Hair follicle dermal papilla cell (primary cell): ENCODE data around the gene CYSLTR1. TPM values are rescaled to one million over a fixed set of nuclear protein-coding genes. Genes with fewer than 3 reads are reported as not detected.

ENCODE experiments used
- total RNA-seq: library from RNA; depleted of rRNA; stranded (reverse); fragments of >200 nt; gene quantifications from 2 replicates; pipeline ENCODE4 v1.2.3, GENCODE V29; 2012

The CYSLTR1 gene, protein sequence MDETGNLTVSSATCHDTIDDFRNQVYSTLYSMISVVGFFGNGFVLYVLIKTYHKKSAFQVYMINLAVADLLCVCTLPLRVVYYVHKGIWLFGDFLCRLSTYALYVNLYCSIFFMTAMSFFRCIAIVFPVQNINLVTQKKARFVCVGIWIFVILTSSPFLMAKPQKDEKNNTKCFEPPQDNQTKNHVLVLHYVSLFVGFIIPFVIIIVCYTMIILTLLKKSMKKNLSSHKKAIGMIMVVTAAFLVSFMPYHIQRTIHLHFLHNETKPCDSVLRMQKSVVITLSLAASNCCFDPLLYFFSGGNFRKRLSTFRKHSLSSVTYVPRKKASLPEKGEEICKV
- under 0.01 TPM in 1 of 2 replicates, not detected in the other for total RNA-seq

DNA sequence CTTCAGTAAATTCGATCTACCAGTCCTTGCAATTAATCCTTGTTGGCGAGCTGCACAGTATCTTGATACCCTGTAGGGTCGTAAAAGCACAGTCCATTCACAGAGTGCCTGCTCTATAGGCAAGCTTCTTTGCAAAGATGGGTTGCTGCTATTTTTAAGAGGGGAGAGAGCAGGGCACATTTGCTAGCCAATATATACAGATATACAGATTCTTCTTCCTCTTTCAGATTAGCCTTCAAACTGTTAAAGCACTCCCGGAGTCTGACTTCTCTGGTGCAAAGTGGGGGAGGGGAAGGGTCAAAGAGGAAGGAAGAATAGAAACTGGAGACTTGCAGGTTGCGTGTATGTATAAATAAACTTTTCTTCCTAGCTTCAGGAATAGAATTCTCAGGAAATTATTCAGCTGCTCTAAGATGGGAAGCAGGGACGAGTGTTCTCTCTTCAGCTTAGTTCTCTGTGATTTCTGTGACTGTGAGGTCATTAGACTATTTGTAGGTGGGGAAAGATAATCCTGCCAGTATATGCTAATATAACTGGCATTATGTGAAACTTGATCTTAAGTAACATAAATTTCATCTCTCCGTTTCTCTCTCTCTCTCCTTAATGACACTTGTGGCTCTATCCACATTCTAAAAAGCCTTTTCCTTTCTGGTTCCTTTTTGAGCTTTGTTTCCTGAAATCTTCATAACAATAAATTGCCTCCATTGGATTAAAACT, at the start of gene CYSLTR1:
Gene CYSLTR1, minus strand, starts transcription at position 242 of the 717 bp plus-strand sequence. CDS start 53,865 bp downstream, outside the sequence.

Other genes with a start within 250 kb of the CYSLTR1 start
- 223 and 238 TPM in 2 replicates for gene PGK1, start 223.4 kb downstream of the CYSLTR1 start, total RNA-seq
- gene TAF9B, start 188.0 kb downstream of the CYSLTR1 start, total RNA-seq = 21.3 and 21.7 TPM in 2 replicates